Parathyroid adenoma (tissue), 2 donors: ENCODE measurements around the gene EPB41.

Experiments
- H2AFZ ChIP-seq: fragments of 300-600 bp; sonication (generic); one replicate; pipeline ENCODE4 v1.7.0; 2017; ENCODE audit warnings: antibody characterized with exemption, mild to moderate bottlenecking
- H3K27ac ChIP-seq: fragments of 300-600 bp; sonication (generic); one replicate; pipeline ENCODE4 v1.7.0; 2017
- H3K27me3 ChIP-seq: fragments of 300-600 bp; sonication (generic); one replicate; pipeline ENCODE4 v1.7.0; 2017; ENCODE audit warnings: low read length; ENCODE audit not compliant: control insufficient read depth, insufficient read depth
- H3K36me3 ChIP-seq: fragments of 300-600 bp; sonication (generic); one replicate; pipeline ENCODE4 v1.7.0; 2017; ENCODE audit warnings: low read length; ENCODE audit not compliant: control insufficient read depth, insufficient read depth
- H3K4me1 ChIP-seq: fragments of 300-600 bp; sonication (generic); one replicate; pipeline ENCODE4 v1.7.0; 2017; ENCODE audit warnings: control low read depth
- H3K4me2 ChIP-seq: fragments of 300-600 bp; sonication (generic); one replicate; pipeline ENCODE4 v1.7.0; 2017; ENCODE audit warnings: low read length
- H3K4me3 ChIP-seq: fragments of 300-600 bp; sonication (generic); one replicate; pipeline ENCODE4 v1.7.0; 2017; ENCODE audit warnings: low read depth, low read length
- H3K79me2 ChIP-seq: fragments of 300-600 bp; sonication (generic); one replicate; pipeline ENCODE4 v1.7.0; 2017; ENCODE audit warnings: control low read depth
- H3K9ac ChIP-seq: fragments of 300-600 bp; sonication (generic); one replicate; pipeline ENCODE4 v1.7.0; 2017; ENCODE audit warnings: mild to moderate bottlenecking
- H3K9me3 ChIP-seq: fragments of 300-600 bp; sonication (generic); one replicate; pipeline ENCODE4 v1.7.0; 2017; ENCODE audit warnings: low read length; ENCODE audit not compliant: control insufficient read depth
- TF ChIP-seq, protein P1 (sequence below): fragments of 300-600 bp; sonication (generic); IDR thresholded peaks from one replicate; pipeline ENCODE4 v1.7.0; 2017; ENCODE audit warnings: antibody characterized with exemption, mild to moderate bottlenecking
- donor health status: primary hyperparathyroidism.

EPB41 gene

DNA sequence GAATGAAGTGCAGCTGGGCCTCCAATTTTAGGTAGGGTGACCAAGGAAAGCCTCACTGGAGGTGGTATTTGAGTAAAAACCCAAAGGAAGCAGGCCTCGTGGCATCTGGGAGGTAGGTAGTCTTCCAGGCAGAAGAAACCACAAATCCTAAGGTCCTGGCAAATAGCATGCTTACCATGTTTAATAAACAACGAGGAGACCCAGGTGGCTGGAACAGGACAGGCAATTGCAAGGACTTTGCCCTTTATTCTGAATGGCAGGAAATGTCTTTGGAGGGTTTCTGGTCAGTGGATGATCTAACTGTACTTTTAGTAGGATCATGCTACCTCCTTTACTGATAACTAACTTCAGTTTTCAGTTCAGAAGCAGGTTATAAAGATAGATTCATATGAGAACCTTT, 52.2 kb downstream of the EPB41 start:
- TF ChIP-seq, protein P1, sequence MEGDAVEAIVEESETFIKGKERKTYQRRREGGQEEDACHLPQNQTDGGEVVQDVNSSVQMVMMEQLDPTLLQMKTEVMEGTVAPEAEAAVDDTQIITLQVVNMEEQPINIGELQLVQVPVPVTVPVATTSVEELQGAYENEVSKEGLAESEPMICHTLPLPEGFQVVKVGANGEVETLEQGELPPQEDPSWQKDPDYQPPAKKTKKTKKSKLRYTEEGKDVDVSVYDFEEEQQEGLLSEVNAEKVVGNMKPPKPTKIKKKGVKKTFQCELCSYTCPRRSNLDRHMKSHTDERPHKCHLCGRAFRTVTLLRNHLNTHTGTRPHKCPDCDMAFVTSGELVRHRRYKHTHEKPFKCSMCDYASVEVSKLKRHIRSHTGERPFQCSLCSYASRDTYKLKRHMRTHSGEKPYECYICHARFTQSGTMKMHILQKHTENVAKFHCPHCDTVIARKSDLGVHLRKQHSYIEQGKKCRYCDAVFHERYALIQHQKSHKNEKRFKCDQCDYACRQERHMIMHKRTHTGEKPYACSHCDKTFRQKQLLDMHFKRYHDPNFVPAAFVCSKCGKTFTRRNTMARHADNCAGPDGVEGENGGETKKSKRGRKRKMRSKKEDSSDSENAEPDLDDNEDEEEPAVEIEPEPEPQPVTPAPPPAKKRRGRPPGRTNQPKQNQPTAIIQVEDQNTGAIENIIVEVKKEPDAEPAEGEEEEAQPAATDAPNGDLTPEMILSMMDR: no peak
- Histone ChIP-seq H3K27ac (no peak overlapping the region), H3K4me3 (no peak overlapping the region)

GRCh38 chr1:28971980-28972771, 57.8 kb downstream of the EPB41 start:
- Histone ChIP-seq H3K4me3 (no peak overlapping the region), H3K9me3 (no peaks in the 10 kb centered on the region), H3K4me2 (no peak overlapping the region), H3K4me1 (no peaks in the 10 kb centered on the region), H3K36me3 (no peaks in the 10 kb centered on the region), H3K27me3 (no peaks in the 10 kb centered on the region), H3K27ac (no peak overlapping the region), H3K9ac (no peak overlapping the region), H3K79me2 (no peaks in the 10 kb centered on the region), H2AFZ (no peak overlapping the region)
- TF ChIP-seq, protein P1: no peak

More for the DNA sequence above, 52.2 kb downstream of the EPB41 start:
- no peak overlapping the region for H3K4me2 ChIP-seq
- H3K27me3 ChIP-seq: no peaks in the 10 kb centered on the region
- H3K4me1 ChIP-seq: no peaks in the 10 kb centered on the region
- H3K79me2 ChIP-seq: no peaks in the 10 kb centered on the region
- H3K36me3 ChIP-seq: no peaks in the 10 kb centered on the region
- no peaks in the 10 kb centered on the region for H3K9me3 ChIP-seq
- H3K9ac ChIP-seq: no peak overlapping the region
- H2AFZ ChIP-seq: no peak overlapping the region

- Histone ChIP-seq H3K4me3 (no peak overlapping the region), H3K36me3 (no peaks in the 10 kb centered on the region), H3K4me1 (no peaks in the 10 kb centered on the region), H3K9me3 (no peaks in the 10 kb centered on the region), H3K79me2 (no peaks in the 10 kb centered on the region), H3K27me3 (no peaks in the 10 kb centered on the region), H3K27ac (no peak overlapping the region), H3K4me2 (no peak overlapping the region), H2AFZ (no peak overlapping the region), H3K9ac (no peak overlapping the region)
- TF ChIP-seq, protein P1: no peak
Observed at GRCh38 chr1:28973596-28974421, 59.4 kb downstream of the EPB41 start.

- TF ChIP-seq, protein P1: no peak
- Histone ChIP-seq H3K9me3 (no peaks in the 10 kb centered on the region), H3K4me1 (no peaks in the 10 kb centered on the region), H3K9ac (no peak overlapping the region), H3K4me3 (no peak overlapping the region), H2AFZ (no peak overlapping the region), H3K79me2 (no peaks in the 10 kb centered on the region), H3K4me2 (no peak overlapping the region), H3K36me3 (no peaks in the 10 kb centered on the region), H3K27ac (no peak overlapping the region), H3K27me3 (no peaks in the 10 kb centered on the region)
Observed at GRCh38 chr1:28974432-28974831, 60.1 kb downstream of the EPB41 start.
